ENCODE data around the gene NR5A2.

The NR5A2 gene

DNA sequence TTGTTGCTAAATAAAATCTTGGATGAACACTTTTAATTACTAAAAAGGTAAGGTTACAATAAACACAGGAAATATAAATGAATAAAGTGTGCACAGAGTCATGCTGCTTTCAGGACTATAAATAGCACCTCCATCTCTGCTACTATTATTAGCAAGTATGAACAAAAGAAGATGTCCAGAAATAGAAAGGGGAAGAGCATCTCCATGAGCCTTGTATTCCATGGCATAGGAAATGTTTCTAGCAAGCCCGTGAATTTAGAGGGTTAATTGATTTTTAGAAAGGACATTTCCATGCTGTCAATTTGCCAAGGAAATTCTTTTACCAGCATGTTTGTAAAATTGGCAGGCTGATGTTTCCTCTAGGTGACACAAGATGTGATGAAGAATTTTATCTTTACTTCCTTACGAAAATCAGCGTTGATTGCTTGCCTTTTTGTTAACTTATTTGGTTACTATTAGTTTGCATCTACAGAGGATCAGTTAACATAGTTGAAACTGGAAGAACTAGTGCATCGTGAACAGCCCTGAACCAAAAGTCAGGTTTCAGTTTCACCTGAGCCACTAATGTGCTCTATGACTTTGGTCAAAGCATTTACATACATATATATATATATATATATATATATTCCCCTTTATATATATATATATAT lies 45.3 kb downstream of the NR5A2 start:
- no peak for DNase-seq (ENCODE audit: low spot score)

DNA sequence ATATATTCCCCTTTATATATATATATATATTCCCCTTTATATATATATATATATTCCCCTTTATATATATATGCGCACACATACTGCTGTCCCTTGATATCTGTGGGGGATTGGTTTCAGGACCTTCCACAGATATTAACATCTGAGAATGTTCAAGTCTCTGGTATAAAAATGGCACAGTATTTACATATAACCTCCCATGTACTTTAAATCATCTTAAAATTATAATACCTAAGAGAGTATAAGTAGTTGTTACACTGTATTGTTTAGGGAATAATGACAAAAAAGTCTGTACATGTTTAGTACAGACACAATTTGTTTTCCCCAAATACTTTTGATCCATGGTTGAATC lies 45.8 kb downstream of the NR5A2 start:
- DNase-seq (ENCODE audit: low spot score): no peak

DNA sequence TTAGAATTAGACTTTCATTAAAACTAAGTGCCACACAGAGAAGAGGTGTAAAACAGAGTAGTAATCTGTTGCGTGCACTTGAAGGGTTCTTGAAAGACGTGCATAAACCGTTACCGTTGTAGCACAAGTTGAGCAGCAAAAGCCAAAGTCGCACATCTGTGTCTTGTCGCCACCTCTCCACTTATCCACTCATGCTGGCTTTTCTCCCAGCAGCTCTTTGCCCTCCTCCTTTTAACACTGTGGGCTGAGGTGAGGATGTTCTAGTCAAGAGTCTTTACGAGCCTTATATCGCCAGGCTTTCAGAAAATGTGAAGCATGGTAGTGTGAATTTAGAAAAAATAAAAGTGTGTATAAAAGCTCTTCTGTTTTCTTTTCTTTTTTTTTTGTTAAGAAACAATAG lies 48.0 kb downstream of the NR5A2 start:
- no peak for DNase-seq (ENCODE audit: low spot score)

DNA sequence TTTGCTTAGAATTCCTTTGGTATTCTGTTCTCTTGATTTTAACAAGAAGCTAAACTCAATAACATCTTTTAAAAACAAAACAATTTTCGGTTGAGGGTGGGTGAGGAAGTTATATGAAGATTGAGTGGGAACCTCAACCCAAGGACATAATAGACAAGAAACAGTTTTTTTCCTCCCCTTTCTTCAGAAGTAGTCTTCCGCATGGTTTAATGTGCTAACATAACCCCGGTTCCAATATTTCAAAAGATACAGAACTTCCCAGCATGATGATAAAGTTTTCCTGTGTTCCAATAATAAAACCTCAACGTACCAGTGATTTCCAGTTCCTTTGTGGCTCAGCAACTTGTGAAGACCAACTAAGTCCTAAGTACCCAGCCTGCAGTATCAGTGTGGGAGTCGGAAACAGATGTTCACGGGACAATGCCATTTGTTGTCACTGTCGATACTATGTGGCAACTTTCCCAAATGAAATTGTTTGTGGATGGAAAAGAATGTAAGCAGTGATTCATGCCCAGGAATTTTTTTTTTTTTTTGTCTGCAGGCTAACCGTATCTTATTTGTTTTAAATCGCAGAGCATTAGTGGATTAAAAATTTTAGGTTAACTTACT lies 48.5 kb downstream of the NR5A2 start:
- no peak for DNase-seq (ENCODE audit: low spot score)

DNA sequence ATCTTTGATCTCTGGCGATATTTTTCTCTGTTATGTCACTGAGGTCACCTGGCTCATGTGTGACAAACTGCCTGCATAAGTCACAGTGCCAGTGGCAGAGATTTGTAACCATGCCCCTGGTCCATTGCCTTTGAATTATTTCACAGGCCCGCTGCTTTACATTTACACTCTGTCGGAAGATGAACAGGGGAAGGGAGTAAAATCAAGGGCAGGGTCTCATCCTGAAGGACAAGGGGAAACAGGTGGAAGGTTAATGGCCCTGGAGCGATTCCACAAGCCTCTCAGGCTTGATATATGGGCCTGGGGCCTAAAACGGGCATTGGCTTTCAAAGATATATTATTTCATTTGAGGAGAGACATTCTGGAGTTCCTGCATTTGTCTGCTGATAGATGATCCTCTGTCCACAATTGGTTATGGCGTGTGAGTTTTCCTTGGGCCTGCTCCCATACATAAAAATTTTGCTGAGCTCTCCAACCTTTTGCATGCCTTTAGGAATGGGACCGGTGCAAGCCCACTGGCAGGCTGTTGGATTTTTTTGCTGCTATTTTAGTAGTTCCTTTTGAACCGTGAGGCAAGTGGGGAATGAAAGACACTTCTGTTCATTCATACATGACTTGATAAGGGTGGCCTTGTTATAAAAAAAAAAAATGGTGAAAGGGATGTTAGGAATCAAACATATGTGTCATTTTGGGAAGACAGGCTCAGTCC lies 51.9 kb downstream of the NR5A2 start:
- DNase-seq (ENCODE audit: low spot score): no peak

DNA sequence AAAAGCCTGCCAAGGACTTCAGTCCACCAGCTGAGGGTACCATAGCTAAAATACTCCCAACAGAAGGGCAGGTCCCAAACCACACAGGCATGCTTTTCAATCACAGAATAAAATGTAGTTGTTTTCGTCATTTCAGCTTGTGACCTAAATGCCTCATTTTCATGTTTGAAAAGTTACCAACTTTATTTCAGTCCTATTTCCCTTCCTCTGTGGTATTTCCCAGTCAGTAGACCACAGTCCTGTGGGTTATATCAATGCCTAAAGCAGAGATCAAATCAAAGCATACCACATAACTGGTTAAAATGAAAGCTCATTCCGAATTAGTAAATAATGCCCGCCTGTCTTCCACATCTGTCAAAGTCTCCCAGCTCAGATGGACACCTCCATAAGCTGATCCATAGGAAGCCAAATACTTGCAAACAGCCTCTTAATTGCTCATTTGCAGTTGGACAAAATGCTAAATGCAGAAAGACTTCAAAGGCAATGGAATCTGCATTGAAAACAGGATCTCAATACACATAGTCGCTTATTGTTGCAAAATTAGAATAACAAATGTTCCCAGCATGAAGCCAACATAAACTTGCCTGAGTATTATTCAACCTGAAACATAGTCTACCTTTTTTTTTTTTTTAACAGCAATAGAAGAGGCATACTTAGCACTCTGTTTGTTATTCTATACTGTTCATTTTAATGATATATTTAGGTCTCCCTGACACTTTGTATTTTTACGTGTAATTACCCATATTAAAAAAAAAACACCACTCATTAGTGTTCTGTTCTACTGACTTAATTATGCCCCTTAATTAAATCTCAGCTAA lies 53.9 kb downstream of the NR5A2 start:
- no peak for DNase-seq (ENCODE audit: low spot score)

DNA sequence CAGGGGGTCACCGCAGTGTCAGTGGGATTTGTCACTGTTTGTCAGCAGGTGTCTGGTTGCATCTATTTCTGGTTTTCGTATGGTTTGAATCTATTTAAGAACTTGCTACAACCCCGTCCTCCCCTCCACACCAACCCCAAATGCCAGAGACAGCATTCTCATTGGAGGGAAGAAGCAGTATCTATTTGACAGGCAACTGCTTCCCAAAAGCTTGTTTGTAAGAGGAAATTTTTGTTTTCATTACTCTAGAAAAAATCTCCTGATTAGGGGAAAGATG lies 54.4 kb downstream of the NR5A2 start:
- no peak for DNase-seq (ENCODE audit: low spot score)

DNA sequence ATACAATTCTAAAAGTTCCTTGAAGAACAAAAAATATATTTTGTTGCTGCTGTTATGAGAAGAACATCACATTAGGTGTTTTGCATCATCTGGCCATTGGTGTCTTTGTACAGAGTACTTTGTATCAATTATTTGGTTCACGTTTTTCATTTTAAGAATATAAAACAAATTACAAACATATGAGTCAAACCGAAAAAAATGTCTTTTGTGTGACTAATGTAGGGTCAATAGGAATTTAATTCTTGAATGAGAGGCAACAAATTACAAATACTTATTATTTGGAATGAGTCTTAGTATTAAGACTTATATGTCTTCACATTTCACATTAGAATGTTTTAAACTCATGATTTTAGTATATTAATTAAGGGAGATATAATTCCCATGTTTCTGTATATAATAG lies 54.8 kb downstream of the NR5A2 start:
- no peak for DNase-seq (ENCODE audit: low spot score)

DNA sequence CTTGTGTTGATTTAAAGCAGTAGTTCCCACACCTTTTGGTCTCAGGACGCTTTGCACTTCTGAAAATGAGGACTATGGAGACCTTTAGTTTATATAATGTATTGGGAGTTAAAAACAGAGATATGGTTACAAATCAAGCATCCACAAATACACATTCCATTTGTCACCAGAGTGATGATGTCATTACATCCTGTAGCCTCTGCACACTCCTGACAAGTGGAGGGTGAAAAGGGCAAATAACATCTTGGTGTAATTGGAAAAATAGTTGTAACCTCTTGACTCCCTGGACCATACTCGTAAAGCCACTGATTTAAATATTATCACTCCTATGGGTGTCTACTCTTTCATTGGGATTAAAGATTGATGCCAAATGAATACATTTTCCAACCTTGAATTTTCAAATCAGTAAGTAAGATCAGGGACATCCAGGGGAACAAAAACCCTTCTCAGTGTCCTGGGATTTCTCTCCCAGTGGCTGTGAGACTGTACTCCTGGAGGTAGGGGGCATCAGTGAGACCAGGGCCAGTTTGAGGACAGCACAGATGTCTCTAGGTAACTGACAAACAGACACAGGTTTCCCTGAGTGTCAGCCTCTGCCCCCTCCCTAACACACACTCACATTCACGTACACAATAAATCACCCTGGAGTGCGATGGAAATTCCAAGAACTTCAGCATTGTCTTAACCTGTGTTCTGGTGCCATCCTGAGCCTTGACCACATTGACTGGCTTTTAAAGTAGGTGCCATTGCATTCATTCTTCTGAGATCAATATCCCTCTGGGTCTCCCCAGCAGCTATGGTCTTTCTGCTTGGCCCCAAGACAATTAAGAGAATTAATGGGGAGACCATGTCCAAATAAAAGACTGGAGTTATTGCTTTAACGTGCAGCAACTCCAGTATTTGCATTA lies 63.0 kb downstream of the NR5A2 start:
- DNase-seq (ENCODE audit: low spot score): no peak

DNA sequence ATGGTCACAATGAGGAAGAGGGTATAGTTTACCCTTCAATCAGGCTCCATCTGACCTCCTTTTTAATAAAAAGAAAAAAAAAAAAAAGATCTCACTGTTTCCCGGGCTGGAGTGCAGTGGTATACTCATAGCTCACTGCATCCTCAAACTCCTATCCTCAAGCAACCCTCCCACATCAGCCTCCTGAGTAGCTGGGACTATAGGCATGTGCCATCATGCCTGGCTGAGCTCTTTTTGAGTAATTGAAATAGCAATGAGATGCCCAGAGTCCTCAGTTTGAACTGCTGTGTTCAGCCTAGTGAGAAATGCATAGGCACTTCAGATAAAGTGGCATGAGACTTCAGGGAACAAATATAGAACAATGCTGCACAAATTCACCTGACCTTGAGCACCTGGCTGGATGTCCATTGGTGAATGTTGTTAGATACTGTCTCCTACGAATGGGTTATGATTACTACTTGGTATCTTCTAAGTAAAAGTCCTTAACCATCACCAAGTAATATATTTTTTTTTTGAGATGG lies 67.6 kb downstream of the NR5A2 start:
- DNase-seq (ENCODE audit: low spot score): no peak

DNA sequence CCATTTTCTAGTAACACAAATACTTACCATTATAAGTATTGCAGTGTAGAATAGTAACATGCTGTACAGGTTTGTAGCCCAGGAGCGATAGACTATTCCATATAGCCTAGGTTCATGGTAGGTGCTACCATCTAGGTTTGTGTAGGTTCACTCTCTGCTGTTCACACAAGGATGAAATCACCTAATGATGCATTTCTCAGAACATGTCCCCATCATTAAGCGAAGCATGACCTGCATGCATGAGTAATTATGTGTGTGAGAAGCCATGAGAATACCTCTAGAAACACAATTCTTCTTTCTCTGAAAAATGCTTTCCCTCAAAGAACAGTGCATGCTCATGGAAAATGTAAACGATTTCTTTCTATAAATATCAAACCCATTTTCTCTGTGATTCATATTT lies 69.3 kb downstream of the NR5A2 start:
- no peak for DNase-seq (ENCODE audit: low spot score)

DNA sequence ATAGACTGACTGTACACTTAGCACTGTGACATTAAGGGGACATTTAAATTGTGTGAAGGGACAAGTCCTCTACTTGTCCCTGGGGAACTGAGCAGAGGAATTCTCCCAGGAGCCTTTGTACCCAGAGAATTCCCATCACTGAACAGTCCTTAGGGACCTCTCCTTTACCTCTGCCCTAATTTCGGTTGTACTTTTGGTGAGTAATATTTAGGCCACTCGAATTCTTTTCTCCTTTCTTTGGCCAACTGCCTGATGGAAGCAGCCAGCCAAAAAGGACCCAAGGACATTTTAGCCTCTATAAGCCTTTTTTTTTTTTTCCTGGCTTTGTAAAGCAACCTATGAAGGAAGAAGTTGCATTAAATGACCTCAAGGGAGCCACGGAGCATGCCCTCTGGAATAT lies 71.5 kb downstream of the NR5A2 start:
- no peak for DNase-seq (ENCODE audit: low spot score)

DNA sequence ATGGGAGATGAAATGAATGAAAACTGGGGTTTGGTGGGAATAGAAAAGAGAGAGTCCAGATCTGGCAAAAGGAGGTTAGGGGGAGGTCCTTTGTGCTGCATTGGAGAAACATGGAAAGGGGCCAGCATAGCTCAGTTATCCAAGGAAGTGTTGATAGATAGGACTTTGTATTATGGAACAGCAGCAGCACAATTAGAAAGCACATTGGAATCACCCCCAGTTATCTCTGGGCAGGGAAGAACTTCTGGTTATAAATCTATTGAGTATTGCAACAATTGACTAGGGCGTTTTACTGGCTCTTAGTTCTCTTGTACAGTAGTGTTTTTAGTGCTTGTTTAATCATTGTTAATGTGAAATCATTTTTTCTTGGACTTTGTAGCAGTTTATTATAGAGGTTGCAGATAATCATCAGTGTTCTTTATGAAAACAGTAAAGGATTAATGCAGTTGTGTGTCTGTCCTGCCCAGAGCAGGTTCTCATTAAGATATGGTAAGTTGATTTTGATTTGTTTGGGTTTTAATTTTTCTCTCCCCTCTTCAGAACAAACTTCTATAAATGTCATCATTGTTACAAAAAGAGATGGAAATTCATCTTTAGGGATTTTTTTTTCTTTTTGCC lies 76.6 kb downstream of the NR5A2 start:
- DNase-seq (ENCODE audit: low spot score): no peak

DNA sequence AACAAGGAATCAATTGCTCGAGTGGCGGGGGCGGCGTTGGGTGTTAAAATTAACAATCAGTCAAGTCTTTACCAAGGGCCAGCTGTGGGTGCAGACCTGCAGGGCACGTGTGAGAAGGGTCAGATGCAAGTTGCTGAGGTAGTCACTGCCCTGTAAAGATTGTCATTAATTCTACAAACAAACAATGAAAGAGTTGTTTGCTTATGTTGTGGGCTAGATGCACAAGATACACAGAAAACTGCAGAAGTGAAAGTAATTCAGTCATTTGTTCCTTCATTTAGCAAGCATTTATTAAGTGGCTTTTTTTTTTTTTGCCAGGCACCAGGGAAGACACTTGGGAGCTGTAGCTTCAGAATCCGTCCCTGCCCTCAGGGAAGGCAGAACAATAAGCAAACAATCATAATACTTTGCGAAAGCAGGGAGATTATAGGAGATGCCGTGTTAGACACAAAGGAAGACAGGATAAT lies 79.5 kb downstream of the NR5A2 start:
- no peak for DNase-seq (ENCODE audit: low spot score)

DNA sequence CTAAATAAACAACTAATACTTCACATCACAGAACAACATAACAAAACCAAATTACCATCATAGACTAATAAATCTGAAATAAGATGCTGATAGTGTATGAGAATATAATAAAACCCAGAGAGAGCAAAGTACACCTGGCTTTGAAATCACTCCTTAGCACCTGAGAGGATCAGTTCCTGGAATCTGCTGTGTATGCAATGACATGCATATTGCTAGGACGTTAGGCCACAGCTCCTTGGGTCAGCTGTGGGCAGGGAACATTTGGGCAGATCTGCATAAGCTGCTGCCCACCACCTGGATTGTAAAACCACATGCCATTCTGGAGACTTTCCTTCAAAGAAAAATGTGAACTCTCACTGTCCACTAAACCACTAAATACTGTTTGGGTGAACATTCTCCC lies 81.1 kb downstream of the NR5A2 start:
- DNase-seq (ENCODE audit: low spot score): no peak

DNA sequence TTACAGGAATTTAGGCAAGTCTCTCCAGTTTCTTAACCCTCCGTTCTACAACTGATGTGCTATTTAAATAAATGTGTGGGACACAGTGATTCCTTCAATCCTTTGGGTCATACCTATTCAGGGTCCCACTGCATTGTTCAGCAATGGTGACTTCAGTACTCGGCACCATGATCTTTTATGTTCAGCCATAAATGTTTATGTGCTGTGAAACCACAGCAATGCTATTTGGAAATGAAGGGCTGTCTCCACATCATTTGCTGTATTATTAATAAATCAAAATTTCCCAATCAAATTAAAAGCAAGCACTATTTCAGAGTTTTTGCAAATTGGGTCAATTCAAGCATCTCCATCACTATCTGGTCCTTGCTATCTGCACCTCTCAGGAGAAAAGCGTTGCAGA lies 84.8 kb downstream of the NR5A2 start:
- DNase-seq (ENCODE audit: low spot score): no peak

DNA sequence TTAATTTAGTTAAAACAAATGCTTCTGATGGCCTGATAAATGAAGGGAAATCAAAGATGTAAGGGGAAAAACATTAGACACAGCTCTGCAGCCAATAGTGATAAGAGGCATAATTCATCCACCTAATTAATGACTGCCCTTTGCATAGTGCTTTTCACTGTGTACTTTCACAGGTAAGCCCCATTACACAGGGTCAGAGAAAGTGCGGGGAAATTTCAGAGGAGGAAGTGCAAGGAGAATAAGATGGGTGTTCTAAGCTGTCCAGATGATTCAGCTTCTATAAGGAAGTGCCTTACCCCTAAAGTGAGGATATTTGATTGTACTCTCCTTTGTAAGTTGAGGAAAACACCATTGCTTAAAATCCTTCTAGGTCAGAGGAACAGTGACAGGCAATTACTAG lies 88.0 kb downstream of the NR5A2 start:
- no peak for DNase-seq (ENCODE audit: low spot score)

DNA sequence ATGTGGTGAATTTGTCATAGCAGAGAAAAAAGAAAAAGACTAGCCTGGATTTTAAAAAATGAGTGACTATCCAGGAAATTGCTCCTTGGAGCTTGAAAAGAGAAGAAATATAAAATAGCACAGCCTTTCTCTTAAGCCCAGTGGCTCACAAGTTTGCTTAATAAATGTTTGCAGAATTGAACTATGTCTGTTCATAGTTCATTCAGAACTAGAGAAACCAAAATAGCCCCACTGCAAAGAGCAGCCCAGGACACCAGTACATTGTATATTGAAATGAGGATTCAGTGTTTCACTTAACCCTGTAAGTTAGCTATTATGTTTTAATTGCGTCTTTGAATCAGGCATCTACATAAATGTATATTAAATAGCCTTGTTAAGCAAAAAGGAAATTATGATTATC lies 88.8 kb downstream of the NR5A2 start:
- no peak for DNase-seq (ENCODE audit: low spot score)

DNA sequence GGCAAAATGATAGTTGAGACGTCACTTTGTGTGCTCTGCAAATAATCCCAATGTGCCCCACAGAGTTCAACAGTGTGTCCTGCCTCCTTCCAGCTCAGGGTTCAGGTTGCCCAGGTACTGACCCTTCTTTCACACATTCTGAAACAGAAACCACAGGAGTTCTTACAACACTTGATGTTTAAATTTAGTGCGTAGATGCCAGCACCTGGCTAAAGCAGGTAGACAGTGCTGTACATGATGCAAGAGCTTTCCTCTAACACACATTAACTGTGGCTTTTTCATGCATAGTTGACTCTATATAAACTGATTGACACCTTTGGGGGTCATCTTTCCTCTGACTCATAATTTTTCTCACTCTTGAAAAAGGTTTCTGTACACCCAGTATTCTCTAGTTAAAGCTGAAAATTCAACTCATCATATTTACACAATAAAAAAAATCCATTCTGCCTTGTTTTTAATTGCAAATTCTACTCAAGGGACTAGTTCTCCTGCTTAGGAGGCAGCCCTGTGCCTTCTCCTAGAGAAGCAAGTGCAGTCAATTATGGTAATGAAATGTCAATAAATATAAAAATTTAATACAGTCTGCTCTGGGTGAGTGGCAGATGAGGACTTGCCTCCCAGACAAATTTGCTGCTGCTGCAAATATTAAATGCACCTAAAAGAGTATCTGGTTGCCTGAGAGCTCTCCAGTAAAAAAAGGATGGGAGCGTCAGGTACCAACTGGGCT lies 91.4 kb downstream of the NR5A2 start:
- DNase-seq (ENCODE audit: low spot score): no peak

DNA sequence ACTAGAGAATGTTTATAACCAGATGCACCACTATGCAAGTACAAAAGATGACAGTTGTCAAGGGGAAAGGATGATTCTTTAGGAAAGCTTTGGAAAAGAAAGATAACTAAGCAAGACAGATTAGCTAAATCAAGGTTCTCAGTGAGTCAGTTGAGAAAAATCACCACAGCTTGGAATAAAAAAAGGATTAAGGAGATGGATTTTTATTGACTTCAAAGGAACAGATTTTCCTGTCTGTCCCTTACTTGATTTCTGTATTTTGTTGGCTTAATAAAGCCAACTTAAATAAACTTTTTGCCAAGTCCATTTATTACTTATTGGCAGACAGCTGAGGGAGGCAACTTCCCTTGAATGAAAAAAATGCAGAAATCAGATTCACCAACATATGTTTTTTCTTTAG lies 93.9 kb downstream of the NR5A2 start:
- DNase-seq (ENCODE audit: low spot score): no peak

DNA sequence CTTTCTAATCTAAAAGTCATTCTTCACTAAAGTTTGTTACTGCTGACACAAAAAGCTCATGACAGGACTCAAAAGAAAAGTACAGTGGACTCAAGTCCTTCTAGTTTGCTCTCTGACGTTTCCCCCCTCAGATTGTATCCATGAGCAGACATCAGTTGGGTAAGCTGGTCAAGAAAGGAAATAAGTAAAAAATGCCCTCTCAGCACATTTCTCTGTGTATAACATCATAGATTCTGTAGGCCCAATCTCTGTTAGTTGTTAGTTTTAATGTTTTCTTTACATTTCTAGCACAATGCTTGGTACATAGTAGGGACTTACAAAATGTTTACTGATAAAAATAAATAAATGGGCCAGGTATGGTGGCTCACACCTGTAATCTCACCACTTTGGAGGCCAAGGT lies 96.8 kb downstream of the NR5A2 start:
- no peak for DNase-seq (ENCODE audit: low spot score)

Data from CD4-positive, alpha-beta T cell treated with Interleukin-6 at 100 ng/mL for 8 hours (primary cell).